GM06990 (cell line): ENCODE measurements around the gene ARIH2.

Experiments used
- DNase-seq: peaks from one replicate; pipeline ENCODE4 v3.0.0-alpha.2; 2011; ENCODE audit not compliant: insufficient read length; ENCODE audit errors: extremely low read depth
- H3K27me3 ChIP-seq: replicated peaks from 2 replicates; pipeline ENCODE4 v1.6.0; 2011; ENCODE audit warnings: low read length; ENCODE audit not compliant: control insufficient read depth, insufficient read depth
- H3K36me3 ChIP-seq: 2 replicates; pipeline ENCODE4 v1.5.1; 2011; ENCODE audit warnings: low read length; ENCODE audit not compliant: control insufficient read depth, insufficient read depth
- H3K4me3 ChIP-seq: replicated peaks from 2 replicates; pipeline ENCODE4 v1.5.1; 2011; ENCODE audit warnings: low read depth, mild to moderate bottlenecking, control low read depth, low read length
- TF ChIP-seq, protein P1 (sequence below): IDR thresholded peaks from 2 replicates; pipeline ENCODE4 v1.5.1; 2011; ENCODE audit warnings: low read length, control low read depth, mild to moderate bottlenecking, inconsistent platforms; ENCODE audit not compliant: insufficient read depth, poor library complexity, severe bottlenecking

Gene ARIH2

GRCh38 chr3:49013738-49014660 lies 95.4 kb downstream of the ARIH2 start:
- no peaks in the 10 kb centered on the region for H3K27me3 ChIP-seq
- TF ChIP-seq, protein P1, sequence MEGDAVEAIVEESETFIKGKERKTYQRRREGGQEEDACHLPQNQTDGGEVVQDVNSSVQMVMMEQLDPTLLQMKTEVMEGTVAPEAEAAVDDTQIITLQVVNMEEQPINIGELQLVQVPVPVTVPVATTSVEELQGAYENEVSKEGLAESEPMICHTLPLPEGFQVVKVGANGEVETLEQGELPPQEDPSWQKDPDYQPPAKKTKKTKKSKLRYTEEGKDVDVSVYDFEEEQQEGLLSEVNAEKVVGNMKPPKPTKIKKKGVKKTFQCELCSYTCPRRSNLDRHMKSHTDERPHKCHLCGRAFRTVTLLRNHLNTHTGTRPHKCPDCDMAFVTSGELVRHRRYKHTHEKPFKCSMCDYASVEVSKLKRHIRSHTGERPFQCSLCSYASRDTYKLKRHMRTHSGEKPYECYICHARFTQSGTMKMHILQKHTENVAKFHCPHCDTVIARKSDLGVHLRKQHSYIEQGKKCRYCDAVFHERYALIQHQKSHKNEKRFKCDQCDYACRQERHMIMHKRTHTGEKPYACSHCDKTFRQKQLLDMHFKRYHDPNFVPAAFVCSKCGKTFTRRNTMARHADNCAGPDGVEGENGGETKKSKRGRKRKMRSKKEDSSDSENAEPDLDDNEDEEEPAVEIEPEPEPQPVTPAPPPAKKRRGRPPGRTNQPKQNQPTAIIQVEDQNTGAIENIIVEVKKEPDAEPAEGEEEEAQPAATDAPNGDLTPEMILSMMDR = peak; percentile 86
- no peak overlapping the region for H3K4me3 ChIP-seq
- H3K36me3 ChIP-seq = peaks cover 42% of the 10 kb centered on the region
- peak; percentile 59 for DNase-seq

DNA sequence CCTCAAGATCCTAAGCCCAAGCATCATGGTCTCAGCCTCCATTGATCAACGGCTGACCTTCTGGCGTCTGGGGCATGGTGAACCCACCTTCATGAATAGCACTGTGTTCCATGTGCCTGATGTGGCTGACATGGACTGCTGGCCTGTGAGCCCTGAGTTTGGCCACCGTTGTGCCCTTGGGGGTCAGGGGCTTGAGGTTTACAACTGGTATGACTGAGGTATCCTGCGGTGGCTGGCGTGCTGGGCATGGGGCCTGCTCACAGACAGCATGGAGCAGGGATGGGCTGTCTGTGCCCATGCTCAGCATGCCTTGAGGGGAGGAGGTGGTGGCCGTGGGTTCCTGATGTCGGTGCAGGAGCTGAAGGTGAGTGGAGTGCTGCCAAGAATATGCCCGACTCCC lies 96.4 kb downstream of the ARIH2 start:
- Histone ChIP-seq H3K4me3 (no peak overlapping the region), H3K36me3 (peaks cover 42% of the 10 kb centered on the region), H3K27me3 (no peaks in the 10 kb centered on the region)
- no peak for DNase-seq
- TF ChIP-seq, protein P1 = no peak

GRCh38 chr3:49015765-49016164 lies 97.1 kb downstream of the ARIH2 start:
- DNase-seq = no peak
- no peaks in the 10 kb centered on the region for H3K27me3 ChIP-seq
- TF ChIP-seq, protein P1 = no peak
- no peak overlapping the region for H3K4me3 ChIP-seq
- peaks cover 42% of the 10 kb centered on the region for H3K36me3 ChIP-seq

- TF ChIP-seq, protein P1 = no peak
- Histone ChIP-seq H3K36me3 (peaks cover 41% of the 10 kb centered on the region), H3K27me3 (no peaks in the 10 kb centered on the region), H3K4me3 (no peak overlapping the region)
- no peak for DNase-seq
Observed at GRCh38 chr3:49016414-49017228, 98.0 kb downstream of the ARIH2 start.

GRCh38 chr3:49017229-49017970 lies 98.8 kb downstream of the ARIH2 start:
- H3K36me3 ChIP-seq = peaks cover 33% of the 10 kb centered on the region
- no peaks in the 10 kb centered on the region for H3K27me3 ChIP-seq
- H3K4me3 ChIP-seq = peak overlapping the region; percentile 95
- DNase-seq = no peak
- TF ChIP-seq, protein P1 = no peak
